Femur (tissue), 1 donor: ENCODE results near the gene MFGE8.

Source experiments
- DNase-seq: peaks from one replicate; pipeline ENCODE4 v3.0.0-alpha.2; 2017

The MFGE8 gene

DNA sequence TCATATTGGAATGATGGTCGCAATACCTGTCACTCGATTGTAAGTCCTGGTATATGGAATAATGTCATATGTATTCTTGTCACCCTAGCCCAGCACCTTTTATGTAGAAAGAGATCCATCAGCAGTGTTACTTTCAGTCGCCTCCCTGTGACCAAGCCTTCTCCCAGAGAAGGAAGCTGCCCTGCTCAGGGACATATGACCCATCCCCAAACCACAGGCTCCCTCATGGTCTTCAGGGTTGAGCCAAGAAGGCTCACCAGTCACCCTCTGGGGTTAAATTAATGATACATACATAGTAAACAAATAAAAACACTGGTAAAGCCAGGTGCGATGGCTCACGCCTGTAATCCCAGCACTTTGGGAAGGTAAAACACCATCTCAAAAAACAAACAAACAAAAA, 4.6 kb upstream of the MFGE8 start:
- DNase-seq: peak; percentile 1

DNA sequence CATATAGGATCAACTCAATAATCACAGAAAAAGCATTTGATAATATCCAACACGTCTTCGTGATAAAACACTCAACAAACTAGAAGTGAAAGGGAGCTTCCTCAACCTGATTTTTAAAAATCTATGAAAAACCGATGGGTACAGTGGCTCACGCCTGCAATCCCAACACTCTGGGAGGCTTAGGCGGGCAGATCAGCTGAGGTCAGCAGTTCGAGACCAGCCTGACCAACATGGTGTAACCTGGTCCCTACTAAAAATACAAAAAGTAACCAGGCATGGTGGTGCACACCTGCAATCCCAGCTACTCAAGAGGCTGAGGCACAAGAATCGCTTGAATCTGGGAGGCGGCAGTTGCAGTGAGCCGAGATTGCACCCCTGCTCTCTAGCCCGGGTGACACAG, 2.2 kb upstream of the MFGE8 start:
- peak; percentile 3 for DNase-seq

DNA sequence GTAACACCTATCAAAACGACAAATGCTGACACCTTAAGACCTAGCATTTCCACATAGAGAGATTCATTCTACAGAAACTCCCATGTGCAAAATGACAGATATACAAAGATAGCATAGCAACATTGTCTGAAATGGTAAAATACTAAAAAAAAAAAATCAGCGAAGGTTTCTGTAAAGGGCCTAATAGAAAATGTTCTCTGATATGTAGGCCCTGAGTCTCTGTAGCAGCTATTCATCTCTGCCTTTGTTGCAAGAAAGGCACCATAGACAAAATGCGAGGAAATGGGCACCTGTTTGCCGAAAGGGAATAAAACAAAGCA, 631 bp upstream of the MFGE8 start:
- DNase-seq: no peak

DNA sequence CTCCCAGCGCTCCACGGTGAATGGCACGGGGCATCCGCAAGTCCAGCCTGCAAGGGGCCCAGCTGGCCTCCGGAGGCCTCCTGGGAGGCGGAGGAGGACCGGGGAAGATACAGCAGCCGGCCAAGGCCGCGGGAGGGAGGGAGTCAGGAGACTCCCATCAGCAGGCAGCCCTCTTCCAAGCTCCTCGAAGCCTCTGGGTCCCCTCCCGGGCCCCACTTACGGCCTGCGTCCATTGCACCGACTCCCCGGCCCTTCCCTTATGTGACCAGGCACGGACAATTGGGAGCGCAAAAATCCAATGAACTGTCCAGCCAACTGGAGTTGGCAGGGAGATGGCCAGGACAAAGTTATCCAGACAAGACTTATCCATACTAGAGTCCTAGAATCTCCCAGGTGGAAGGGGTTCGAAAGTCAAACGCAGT, 668 bp downstream of the MFGE8 start:
- peak; percentile 48 for DNase-seq

DNA sequence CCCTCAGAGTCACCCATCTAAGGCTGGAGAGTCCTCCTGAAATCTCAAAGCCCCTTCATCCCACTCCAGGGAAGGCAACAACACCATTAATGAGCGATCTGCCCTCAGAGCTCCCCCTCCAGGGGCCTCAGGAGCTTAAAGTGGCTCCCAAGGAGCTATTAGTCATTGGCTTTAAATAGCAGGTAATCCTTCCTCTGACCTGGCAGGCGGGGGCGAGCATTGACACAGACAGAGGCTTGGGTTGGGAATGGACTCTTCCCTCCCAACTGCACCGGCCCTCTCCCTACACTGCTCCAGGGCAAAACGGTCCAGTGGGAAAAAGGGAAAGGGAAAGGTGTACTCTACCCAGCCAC, 1.4 kb downstream of the MFGE8 start:
- DNase-seq: no peak

DNA sequence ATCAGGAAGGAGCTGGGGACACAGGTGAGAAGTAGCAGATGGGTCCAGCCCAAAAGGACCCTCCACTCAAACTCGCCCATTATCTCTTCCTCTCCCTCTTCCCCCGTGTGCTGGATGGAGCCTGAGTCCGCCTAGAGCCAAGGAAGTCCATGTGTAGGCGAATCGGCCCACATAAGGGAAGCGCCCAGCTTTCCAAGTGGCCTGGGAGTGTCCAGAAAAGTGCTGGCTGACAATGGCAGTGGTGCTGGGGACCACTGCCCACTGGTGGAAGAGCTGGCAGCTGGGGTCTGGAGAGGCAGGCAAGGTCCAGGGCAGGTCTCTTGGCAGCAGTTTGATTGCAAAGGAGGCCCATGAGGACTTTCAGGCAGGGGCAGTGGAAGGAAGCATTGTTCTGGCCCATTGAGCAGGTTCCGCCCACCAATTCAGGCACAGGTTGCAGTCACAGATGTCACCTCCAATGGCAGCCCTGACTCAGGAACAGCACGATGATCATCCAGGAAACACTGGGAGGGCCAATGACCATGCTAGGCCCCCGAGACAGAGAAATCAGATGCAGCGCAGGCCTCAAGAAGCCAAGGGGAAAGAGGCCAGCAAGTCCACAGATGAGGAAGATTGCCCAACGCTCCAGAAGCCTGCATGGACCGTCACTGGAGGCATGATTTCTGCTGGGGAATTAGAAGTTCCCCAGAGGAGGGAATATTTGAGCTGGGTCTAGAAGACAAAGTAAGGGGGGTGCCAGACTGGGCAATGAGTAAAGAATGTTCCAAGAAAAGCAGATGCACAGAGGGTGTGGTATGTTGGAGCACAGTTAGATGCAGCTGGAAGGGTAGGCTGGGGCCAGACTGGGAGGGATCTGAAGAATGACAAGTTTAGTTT, 3.0 kb downstream of the MFGE8 start:
- DNase-seq: no peak

DNA sequence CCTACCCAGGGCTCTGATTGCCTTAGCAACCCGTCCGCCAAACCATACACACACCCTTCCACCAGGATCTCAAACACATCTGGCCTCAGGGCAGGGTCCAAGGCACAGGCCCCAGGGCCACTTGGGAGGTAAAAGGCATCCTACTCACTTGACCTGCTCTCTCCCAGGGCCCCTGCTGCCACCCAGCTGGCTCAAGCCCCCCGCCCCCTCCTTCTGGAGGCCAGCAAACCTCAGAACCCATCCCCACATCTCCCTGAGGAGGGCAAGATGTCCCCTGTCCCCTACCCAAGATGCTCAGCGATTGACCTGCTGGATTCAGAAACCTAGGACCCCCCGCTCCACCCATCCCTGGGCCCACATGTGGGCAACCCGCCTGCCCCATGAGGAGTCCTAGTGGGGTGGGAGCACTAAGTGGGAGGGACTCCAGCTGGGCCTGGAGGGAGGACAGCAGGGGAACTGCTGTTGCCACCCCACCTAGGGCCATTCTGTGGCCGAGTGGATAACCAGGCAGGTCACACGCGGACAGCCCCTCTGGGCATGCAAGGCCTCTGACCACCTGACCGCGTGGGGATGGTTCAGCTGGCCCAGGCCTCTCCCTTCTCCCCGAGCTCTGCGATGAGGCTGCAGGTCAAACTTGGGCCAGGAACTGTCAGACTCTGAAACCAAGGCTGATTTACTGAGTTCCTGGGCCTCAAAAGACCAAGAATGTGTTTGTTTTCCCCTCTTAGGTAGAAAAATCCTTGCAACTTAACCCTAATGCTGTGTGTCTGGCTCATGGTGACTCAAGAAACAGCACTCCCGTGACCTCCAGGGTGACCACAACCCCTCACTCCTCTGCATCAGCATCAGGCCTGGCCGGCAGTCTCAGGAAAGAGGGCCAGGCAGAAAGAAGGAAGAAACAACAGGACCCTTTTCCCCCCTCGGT, 4.2 kb downstream of the MFGE8 start:
- DNase-seq: no peak

DNA sequence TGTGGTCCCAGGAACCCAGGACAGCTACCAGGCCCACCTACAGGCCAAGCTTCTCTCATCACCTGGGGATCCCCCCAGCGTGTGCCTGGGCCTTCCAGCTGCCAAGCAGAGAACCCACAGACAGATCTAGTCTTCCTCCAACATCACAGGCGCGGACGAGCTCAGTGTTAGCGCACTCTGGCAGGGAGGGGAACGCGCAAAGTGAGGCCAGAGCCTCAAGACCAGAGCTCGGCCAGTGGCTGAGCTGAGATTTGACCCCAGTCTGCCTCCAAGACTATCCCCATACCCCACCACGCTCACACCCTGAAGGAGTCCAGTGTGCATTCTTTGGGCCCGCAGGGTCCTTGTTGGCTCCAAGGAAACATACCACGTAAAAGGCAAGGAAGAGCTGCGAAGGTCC, 5.1 kb downstream of the MFGE8 start:
- DNase-seq: no peak

DNA sequence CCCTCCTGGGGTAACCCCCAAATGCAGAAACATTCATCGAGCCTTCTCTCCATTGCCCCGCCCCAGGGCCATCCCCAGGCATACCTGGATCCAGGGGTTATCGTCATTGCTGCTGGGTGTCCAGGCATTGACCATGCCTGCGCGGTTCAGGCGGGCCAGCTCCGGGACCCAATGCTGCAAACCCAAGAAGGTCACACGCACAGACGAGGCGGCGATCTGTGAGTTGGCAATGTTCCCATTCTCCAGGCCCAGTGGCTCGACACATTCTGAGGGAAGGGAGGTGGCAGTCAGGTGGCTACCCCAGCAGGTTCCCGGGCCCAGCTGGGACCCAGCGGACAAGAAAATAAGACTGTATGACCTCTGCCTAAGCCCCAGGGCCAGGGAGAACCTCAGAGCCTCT, 6.1 kb downstream of the MFGE8 start:
- no peak for DNase-seq

DNA sequence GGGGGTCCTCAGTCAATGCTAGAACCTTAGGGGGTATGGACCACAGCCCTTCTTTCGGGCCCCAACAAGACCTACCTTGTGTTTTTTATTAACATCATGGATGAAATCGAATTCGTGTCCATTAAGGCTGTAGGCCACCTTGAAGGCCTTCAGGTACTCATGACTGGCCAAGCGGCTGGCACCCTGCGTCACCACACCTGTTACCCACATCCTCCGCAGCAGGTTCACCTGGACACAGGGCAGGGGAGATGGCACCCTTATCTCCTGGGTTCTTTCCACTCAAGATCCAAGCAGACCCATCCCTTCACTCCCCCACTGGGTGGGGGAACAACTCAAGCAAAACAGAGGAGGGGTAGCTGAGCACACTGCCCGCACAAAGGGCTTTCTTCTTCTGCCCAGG, 6.6 kb downstream of the MFGE8 start:
- no peak for DNase-seq

DNA sequence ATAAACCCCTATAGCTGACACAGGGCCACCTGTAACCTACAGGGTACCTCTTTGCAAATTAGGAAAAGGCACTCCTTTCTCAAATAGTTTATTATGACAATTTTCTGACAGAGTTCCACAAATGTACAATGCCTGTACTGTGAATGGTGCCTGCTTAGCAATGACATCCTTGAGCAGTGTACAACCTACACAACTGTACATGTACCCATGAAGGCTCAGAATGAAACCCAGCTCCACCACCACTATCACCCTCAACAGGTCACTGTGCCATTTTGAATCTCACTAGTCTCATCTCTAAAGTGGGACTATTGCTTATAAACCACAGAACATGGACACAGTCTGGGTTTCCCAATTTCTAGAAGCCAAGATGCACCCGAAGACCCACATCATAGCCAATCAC, 7.0 kb downstream of the MFGE8 start:
- no peak for DNase-seq

DNA sequence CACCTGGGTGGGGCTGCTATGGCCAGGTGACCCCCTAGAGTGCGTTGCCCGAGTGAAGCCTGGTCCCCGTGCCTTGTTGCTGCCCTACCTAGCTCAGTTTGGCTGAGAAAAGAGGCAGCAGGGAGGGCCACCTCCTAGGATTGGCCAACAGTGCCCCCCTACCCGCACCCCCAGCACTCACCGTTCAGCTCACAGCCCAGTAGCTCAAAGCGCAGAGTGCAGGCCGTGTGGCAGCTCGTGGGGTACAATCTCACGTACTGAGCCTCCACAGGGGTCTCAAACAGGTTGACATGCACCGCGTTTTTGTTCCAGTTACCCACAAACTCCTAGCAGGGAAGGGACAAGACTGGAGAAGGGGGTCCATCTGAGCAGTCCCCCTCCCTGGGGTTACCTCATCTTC, 7.6 kb downstream of the MFGE8 start:
- no peak for DNase-seq

DNA sequence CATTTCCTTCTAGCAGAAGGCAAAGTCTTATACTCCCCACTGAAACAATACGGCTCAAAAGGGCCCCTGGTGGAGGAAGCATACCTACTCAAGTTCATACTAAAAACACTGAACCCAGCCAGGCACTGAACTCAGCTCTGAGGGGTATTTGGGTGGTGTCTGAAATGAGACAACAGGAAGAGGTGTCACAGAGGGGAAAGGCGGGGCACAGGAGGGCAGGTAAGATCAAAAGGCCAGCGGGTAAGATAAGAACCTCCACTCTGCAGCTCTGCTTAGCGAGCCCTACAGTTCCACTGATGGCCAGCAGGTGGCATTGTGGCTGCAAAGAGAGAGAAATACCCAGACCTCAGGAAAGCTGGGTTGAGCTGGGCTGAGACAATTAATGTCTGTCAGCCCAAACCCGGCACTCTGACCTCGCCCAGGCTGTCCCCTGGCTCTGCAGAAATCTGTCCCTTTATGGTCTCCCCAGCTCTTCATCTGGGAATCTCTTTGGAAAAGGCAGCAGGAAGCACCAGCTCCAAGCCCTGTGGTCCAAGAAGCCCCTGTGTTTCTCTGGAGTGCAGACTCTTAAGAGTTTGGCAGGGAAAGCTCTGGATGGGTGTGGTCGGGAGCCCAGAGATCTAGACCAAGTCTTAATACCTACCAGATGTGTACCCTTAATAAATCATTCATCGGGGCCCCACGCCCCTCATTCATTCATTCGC, 8.4 kb downstream of the MFGE8 start:
- peak; percentile 87 for DNase-seq

DNA sequence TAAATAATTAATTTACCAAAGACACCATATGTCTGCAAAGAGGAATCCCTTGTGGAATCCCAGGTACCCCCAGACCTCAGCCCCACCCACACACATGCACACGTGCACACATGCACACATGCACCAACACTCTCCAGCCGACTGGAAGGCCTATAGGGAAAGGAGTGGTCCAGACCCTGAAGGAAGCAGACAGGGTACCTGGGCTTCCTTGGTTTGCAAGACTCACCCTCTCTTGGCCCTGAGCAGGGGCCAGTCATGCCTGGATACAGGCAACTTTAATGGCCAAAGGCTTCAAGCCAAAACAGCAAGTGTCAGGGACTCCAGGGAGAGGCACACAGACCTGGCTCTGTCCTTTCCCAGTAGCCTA, 8.9 kb downstream of the MFGE8 start:
- no peak for DNase-seq

DNA sequence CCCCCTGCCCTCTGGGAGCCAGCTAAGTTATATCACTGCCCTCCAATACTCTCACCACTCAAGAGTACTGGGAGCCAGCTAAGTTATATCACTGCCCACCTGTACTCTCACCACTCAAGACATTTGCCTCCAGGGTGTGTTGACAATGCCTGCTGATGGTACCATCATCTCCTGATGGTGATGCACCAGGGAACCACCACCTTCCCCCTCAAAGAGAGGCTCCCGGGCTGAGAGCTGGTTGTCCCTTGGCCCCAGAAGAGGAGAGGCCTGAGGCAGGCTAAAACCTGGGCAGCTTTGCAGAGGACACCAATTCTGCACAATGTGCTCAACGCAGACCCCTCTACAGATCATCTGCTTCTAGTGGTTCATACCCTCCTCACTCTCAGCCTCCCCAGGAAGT, 10.3 kb downstream of the MFGE8 start:
- no peak for DNase-seq

DNA sequence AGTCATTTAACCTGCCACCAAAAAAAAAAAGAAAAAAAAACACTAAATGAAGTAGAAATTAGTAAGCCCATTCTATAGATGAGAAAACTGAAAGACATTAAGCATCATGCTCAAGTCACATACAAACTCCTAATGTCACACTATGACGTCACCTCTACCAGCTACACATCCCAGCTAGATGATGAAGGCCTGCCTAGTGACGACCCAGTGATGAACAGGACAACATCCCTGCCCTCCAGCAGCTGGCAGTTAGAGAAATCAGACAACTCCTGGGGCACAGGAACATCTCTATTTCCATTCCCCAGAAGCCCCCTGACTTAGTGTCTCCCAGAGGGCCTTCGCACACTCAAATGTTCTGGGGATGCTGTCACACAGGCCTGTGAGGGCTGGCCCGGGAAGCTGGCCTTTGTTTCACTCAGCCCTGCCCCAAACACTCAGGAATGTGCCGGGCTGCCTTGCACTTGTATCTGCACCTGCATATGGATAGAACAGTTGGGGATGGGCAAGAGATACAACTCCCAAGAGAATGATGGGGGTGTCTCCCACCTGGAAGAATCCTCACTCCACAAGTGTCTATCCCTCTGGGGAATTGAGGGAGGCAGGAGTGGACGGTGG, 10.9 kb downstream of the MFGE8 start:
- no peak for DNase-seq

DNA sequence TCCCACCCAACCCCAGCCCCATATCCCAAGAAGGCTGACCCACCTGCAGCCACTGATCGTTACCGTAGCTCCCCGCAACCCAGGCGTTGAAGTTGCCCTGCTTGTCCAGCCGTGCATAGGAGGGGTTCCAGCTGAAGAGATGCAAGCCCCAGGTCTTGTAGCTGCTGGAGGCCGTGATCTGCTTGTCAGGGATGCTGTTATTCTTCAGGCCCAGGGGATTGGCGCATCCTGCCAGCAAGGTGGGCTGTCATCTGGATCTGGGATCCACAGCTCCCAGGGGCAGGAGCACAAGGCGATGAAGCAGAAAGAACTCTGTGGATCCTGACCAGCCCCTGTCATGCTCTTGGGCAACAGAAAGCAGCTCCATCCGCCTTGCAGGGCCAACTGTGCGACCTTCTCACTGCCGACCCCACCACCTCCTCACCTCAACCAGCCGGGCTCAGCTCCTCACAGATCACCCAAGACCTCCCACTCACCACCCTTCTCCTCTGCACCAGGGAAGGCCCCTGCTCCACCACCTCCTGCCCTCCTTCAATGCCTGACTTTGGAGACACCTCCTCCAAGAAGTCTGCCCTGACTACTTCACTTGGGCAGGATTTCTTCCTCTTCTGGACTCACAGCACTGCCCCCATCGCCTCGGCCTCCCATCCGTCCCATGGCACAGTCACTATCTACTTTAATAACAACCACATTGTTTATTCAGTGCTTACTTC, 11.5 kb downstream of the MFGE8 start:
- no peak for DNase-seq

DNA sequence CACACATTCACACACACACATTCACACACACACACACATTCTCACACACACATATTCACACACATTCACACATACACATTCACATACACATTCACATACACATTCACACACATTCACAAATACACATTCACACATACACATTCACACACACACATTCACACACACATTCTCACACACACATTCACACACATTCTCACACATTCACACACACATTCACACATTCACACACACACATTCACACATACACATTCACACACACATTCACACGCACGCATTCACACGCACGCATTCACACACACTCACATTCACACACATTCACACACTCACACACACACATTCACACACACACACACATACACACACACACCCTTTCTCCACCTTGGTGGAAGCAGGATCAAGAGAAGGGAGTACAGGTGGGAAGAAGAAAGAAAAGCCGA, 12.2 kb downstream of the MFGE8 start:
- DNase-seq: no peak

DNA sequence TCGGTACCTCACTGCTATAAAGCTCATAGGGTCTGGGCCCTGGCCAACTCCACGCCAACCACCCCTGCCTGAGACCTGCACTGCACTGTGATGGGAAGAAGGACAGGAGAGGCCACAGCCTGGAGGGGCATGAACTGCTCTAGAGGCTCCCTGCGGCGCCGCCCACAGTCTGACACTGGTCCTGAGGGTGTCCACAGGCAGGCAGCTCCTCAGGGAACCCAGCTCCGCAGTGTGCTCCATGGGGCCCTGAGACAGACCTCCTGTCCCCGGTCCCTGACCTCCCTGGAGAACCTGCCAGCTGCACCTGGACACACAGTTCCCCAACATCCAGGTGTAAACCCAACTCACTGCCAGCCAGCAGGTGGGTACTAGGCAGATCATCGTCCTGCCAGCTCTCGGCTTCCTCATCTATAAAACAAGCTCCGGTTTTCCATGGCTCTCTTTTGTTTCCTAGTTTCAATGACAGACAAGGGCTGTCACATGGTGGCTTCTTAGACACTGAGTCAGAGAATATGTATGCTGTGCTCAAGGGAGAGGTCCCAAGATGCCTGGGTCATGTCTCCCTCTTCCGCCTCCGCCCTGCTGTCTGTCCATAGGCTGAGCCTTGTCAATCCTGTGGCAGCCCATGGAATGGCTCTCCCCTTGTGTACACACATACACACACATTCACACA, 12.7 kb downstream of the MFGE8 start:
- DNase-seq: no peak

DNA sequence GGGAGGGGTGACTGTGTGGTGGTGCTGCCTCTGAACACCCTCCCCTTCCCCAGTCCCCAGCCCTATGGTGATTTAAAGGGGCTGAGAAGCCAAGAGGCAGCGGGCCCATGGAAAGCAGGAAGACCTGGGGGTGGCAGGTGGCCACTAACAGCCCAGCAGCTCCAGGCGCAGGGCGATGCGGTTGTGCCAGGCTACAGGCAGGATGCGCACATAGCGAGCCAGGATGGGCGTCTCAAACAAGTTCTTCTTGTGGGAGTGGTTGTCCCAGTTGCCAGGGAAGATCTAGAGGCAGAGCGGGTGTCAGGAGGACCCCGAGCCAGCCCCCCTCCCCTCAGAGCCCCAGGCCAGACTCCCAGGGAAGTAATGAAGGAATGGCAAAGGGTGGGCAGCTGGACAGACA, 13.9 kb downstream of the MFGE8 start:
- no peak for DNase-seq

DNA sequence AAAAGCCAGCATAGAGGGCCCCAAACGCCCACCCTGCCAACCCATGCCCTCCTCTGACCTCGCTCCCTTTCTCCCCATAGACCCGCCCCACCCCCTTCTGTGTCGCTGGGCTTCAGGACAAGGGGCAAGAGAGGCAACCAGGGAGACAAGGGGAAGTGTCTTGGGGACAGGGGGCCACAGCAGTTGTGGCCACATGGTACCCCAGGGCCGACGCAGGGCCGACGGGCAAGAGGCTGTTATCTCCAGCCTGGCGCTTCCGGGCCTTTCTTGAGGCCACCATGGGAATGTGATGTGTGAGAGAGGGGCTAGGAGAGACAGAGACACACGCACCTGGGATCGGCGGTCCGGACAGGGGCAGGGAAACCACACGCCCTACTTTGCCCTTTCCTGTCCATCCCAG, 14.4 kb downstream of the MFGE8 start:
- no peak for DNase-seq
